Fibroblast of skin of abdomen (primary cell): ENCODE measurements around the gene CFAP157.

Experiments used
- DNase-seq: peaks from one replicate; pipeline ENCODE4 v3.0.0-alpha.2; 2013

Gene CFAP157

GRCh38 chr9:127762111-127762676 is 55.4 kb downstream of the CFAP157 start:
- no peak for DNase-seq

GRCh38 chr9:127763918-127764384 is 57.2 kb downstream of the CFAP157 start:
- DNase-seq: no peak

GRCh38 chr9:127765418-127765817 is 58.6 kb downstream of the CFAP157 start:
- no peak for DNase-seq
